HCT116 (cell line): Measurements from ENCODE around the gene RSPH6A. TPM values are rescaled to one million over a fixed set of nuclear protein-coding genes. Genes with fewer than 3 reads are reported as not detected.

Experiments
- ATAC-seq: fragments of 200-7000 bp; cut with Tn5 transposase; 2 replicates; pipeline ENCODE4 v1.9.1; 2020; ENCODE audit warnings: mild to moderate bottlenecking, moderate library complexity
- BruUV-seq: library from RNA; stranded (reverse); fragments of 400-500 nt; replicated peaks from 2 replicates; lab custom pipeline; 2021; lab: Mats Ljungman, UMichigan
- CTCF ChIA-PET: fragments of 300-600 bp; sonication (Branson Sonifier 250); formaldehyde crosslinking; loops from one replicate; lab custom pipeline; 2021; ENCODE audit warnings: antibody characterized with exemption; lab: Charles Lee
- POLR2A ChIA-PET: fragments of 300-600, 350-600 bp; sonication (Branson Sonifier 250); formaldehyde crosslinking; loops from one replicate; lab custom pipeline; 2021; ENCODE audit warnings: antibody characterized with exemption; lab: Charles Lee
- RAD21 ChIA-PET, 2 experiments: fragments of 300-600 bp; sonication (Branson Sonifier 250); formaldehyde crosslinking; loops; one replicate each; lab custom pipeline; 2023; ENCODE audit warnings: low total read pairs in 2 of 2; ENCODE audit not compliant: uncharacterized antibody in 2 of 2, unreplicated experiment in 2 of 2, low non-redundant PET in 1 of 2; lab: Charles Lee
- DNase-seq: peaks from one replicate; pipeline ENCODE4 v3.0.0-alpha.2; 2010; ENCODE audit warnings: low read depth, low spot score
- H2AFZ ChIP-seq: fragments of 200-600 bp; shearing (Covaris generic), sonication (generic); 2 replicates; pipeline ENCODE4 v1.6.1; 2017; ENCODE audit warnings: low read depth, mixed run types, mixed read lengths, antibody characterized with exemption, low read length; ENCODE audit not compliant: poor library complexity, severe bottlenecking
- H3K27ac ChIP-seq: 2 replicates; pipeline ENCODE4 v1.5.1; 2012; ENCODE audit warnings: low read depth, low read length
- H3K27me3 ChIP-seq: fragments of 200-600 bp; sonication (generic); 2 replicates; pipeline ENCODE4 v1.6.1; 2016; ENCODE audit warnings: mixed run types, low read length, mixed read lengths; ENCODE audit not compliant: insufficient read depth
- H3K36me3 ChIP-seq, 2 experiments: fragments of 200-500 bp in 1 of 2; fragments of 200-600 bp in 1 of 2; sonication (Bioruptor generic) in 1 of 2; sonication (generic) in 1 of 2; 2 replicates each; pipeline versions ENCODE4 v1.5.1 to v1.6.1; 2014 to 2016; ENCODE audit warnings: low read length in 2 of 2, inconsistent platforms in 1 of 2, mixed read lengths in 1 of 2, mixed run types in 1 of 2; ENCODE audit not compliant: insufficient read depth in 2 of 2, control insufficient read depth in 1 of 2
- H3K4me1 ChIP-seq, 2 experiments: fragments of 200-600 bp in 1 of 2; sonication (generic) in 1 of 2; 2 replicates each; pipeline versions ENCODE4 v1.5.1 to v1.6.1; 2012 to 2017; ENCODE audit warnings: low read length in 2 of 2, inconsistent platforms in 1 of 2, mild to moderate bottlenecking in 1 of 2, mixed read lengths in 1 of 2, mixed run types in 1 of 2, moderate library complexity in 1 of 2; ENCODE audit not compliant: insufficient read depth in 2 of 2, control insufficient read depth in 1 of 2
- H3K4me2 ChIP-seq: fragments of 200-600 bp; sonication (generic); 2 replicates; pipeline ENCODE4 v1.6.1; 2017; ENCODE audit warnings: mixed run types, low read length, mixed read lengths
- H3K4me3 ChIP-seq, 2 experiments: fragments of 200-600 bp in 1 of 2; sonication (generic) in 1 of 2; replicated peaks in 1 of 2; 2 replicates each; pipeline ENCODE4 v1.5.1; 2011 to 2016; ENCODE audit warnings: low read length in 2 of 2, control low read depth in 1 of 2, low read depth in 1 of 2, mild to moderate bottlenecking in 1 of 2, mixed read lengths in 1 of 2, mixed run types in 1 of 2
- H3K79me2 ChIP-seq: fragments of 200-600 bp; sonication (generic); 2 replicates; pipeline ENCODE4 v1.6.1; 2017; ENCODE audit warnings: mild to moderate bottlenecking, mixed run types, low read length, moderate library complexity, mixed read lengths; ENCODE audit not compliant: insufficient read depth
- H3K9ac ChIP-seq: fragments of 200-600 bp; sonication (generic); 2 replicates; pipeline ENCODE4 v1.6.1; 2016; ENCODE audit warnings: low read length, mixed read lengths
- H3K9me2 ChIP-seq: fragments of 200-600 bp; sonication (generic), shearing (Covaris generic); 2 replicates; pipeline ENCODE4 v1.6.1; 2017; ENCODE audit warnings: mixed run types, mild to moderate bottlenecking, moderate library complexity; ENCODE audit not compliant: insufficient read depth
- H3K9me3 ChIP-seq, 2 experiments: fragments of 200-500 bp in 1 of 2; fragments of 200-600 bp in 1 of 2; sonication (Bioruptor generic) in 1 of 2; sonication (generic) in 1 of 2; 2 replicates each; pipeline ENCODE4 v1.6.1; 2014 to 2017; ENCODE audit warnings: low read length in 2 of 2, mixed read lengths in 2 of 2, inconsistent platforms in 1 of 2, low read depth in 1 of 2, mild to moderate bottlenecking in 1 of 2, mixed run types in 1 of 2, moderate library complexity in 1 of 2; ENCODE audit not compliant: control insufficient read depth in 1 of 2, insufficient read depth in 1 of 2
- H4K20me1 ChIP-seq: fragments of 200-600 bp; sonication (generic), shearing (Covaris generic); 2 replicates; pipeline ENCODE4 v1.6.1; 2017; ENCODE audit warnings: mixed run types, mild to moderate bottlenecking, moderate library complexity; ENCODE audit not compliant: insufficient read depth
- CBX3 ChIP-seq: IDR thresholded peaks from 2 replicates; pipeline ENCODE4 v1.6.1; 2012; ENCODE audit warnings: low read depth
- EGR1 ChIP-seq: IDR thresholded peaks from 2 replicates; pipeline ENCODE4 v1.6.1; 2012; ENCODE audit warnings: low read depth
- EZH2 ChIP-seq: fragments of 200-600 bp; sonication (generic); IDR thresholded peaks from 2 replicates; pipeline ENCODE4 v1.6.1; 2017; ENCODE audit warnings: antibody characterized with exemption, mixed run types
- EZH2phosphoT487 ChIP-seq: fragments of 200-600 bp; IDR thresholded peaks from 2 replicates; pipeline ENCODE4 v1.6.1; 2018; ENCODE audit warnings: antibody characterized with exemption, borderline replicate concordance
- FOSL1 ChIP-seq: IDR thresholded peaks from 2 replicates; pipeline ENCODE4 v1.6.1; 2012; ENCODE audit warnings: low read depth
- JUND ChIP-seq: IDR thresholded peaks from 2 replicates; pipeline ENCODE4 v1.6.1; 2012
- MAX ChIP-seq: IDR thresholded peaks from 2 replicates; pipeline ENCODE4 v1.6.1; 2012
- POLR2A ChIP-seq: IDR thresholded peaks from 2 replicates; pipeline ENCODE4 v1.7.0; 2011; ENCODE audit warnings: borderline replicate concordance; ENCODE audit not compliant: insufficient read depth, insufficient read length; ENCODE audit errors: extremely low read depth
- POLR2AphosphoS5 ChIP-seq: IDR thresholded peaks from 2 replicates; pipeline ENCODE4 v1.6.1; 2011; ENCODE audit warnings: mild to moderate bottlenecking, low read depth, low read length, moderate library complexity
- RAD21 ChIP-seq: IDR thresholded peaks from 2 replicates; pipeline ENCODE4 v1.6.1; 2012; ENCODE audit warnings: low read depth, mild to moderate bottlenecking
- SIN3A ChIP-seq: IDR thresholded peaks from 2 replicates; pipeline ENCODE4 v1.6.1; 2012; ENCODE audit warnings: low read depth
- SP1 ChIP-seq: IDR thresholded peaks from 2 replicates; pipeline ENCODE4 v1.6.1; 2012; ENCODE audit warnings: low read depth
- SRF ChIP-seq: IDR thresholded peaks from 2 replicates; pipeline ENCODE4 v1.6.1; 2012; ENCODE audit warnings: low read depth
- TCF7L2 ChIP-seq: IDR thresholded peaks from 2 replicates; pipeline ENCODE4 v1.7.0; 2011; ENCODE audit warnings: borderline replicate concordance, inconsistent platforms; ENCODE audit not compliant: insufficient read depth, insufficient read length; ENCODE audit errors: extremely low read depth
- YY1 ChIP-seq: IDR thresholded peaks from 2 replicates; pipeline ENCODE4 v1.6.1; 2011; ENCODE audit warnings: low read length, low read depth, moderate library complexity, mild to moderate bottlenecking; ENCODE audit not compliant: insufficient replicate concordance; ENCODE audit errors: extremely low read depth
- ZBTB33 ChIP-seq: IDR thresholded peaks from 2 replicates; pipeline ENCODE4 v1.6.1; 2011; ENCODE audit warnings: mild to moderate bottlenecking, low read length, moderate library complexity; ENCODE audit not compliant: insufficient replicate concordance; ENCODE audit errors: extremely low read depth
- ZFX ChIP-seq: fragments of 450-650 bp; IDR thresholded peaks from 2 replicates; pipeline ENCODE4 v1.6.1; 2017
- intact Hi-C: fragments of 100-400 bp; cut with micrococcal nuclease; formaldehyde crosslinking; loops from 2 replicates; pipeline ENCODE4 v1.10.0; 2022
- total RNA-seq: library from RNA; stranded (reverse); gene quantifications from one replicate; pipeline ENCODE4 v1.2.1, GENCODE V29; 2021; ENCODE audit not compliant: unreplicated experiment

The RSPH6A gene
- total RNA-seq, 1 experiment from 2014 or later, result 0.57 TPM

GRCh38 chr19:45746866-45747265 is 68.2 kb downstream of the RSPH6A start:
- Histone ChIP-seq H3K9ac (no peak overlapping the region), H2AFZ (no peak overlapping the region), H3K9me2 (no peaks in the 10 kb centered on the region), H3K4me2 (no peak overlapping the region), H3K4me1 (no peaks in the 10 kb centered on the region), H3K9me3 (no peaks in the 10 kb centered on the region), H3K27me3 (no peaks in the 10 kb centered on the region), H3K27ac (no peak overlapping the region), H3K4me3 (no peak overlapping the region), H4K20me1 (no peaks in the 10 kb centered on the region), H3K36me3 (no peaks in the 10 kb centered on the region), H3K79me2 (no peaks in the 10 kb centered on the region)
- intact Hi-C loops, result no loop called here
- ATAC-seq, result no peak
- BruUV-seq, result no TSS peak
- TF ChIP-seq YY1 (no peak), TCF7L2 (no peak), ZBTB33 (no peak), SP1 (no peak), POLR2A (no peak), SRF (no peak), ZFX (no peak), EGR1 (no peak), SIN3A (no peak), JUND (no peak), EZH2 (no peak), CBX3 (no peak), RAD21 (no peak), MAX (no peak), EZH2phosphoT487 (no peak), POLR2AphosphoS5 (no peak), FOSL1 (no peak)
- POLR2A ChIA-PET, result no interaction called here
- CTCF ChIA-PET, result no interaction called here
- RAD21 ChIA-PET, result no interaction called here
- DNase-seq, result no peak

Other genes with a start within 250 kb of the RSPH6A start
- 11.1 TPM for gene OPA3, start 230.5 kb downstream of the RSPH6A start, total RNA-seq
- 0.10 TPM for gene GPR4, start 213.1 kb downstream of the RSPH6A start, total RNA-seq
- 131 TPM for gene EML2, start 175.9 kb downstream of the RSPH6A start, total RNA-seq
- 14.1 TPM for gene GIPR, start 147.1 kb downstream of the RSPH6A start, total RNA-seq
- 927 TPM for gene SNRPD2, start 123.4 kb downstream of the RSPH6A start, total RNA-seq
- gene QPCTL, start 122.6 kb downstream of the RSPH6A start, total RNA-seq, result 19.5 TPM
- gene FBXO46, start 84.4 kb downstream of the RSPH6A start, total RNA-seq, result 31.7 TPM
- gene MEIOSIN, start 81.9 kb downstream of the RSPH6A start, total RNA-seq, result 2.1 TPM
- gene SIX5, start 46.1 kb downstream of the RSPH6A start, total RNA-seq, result 18.3 TPM
- gene DMPK, start 32.8 kb downstream of the RSPH6A start, total RNA-seq, result 52.5 TPM
- gene DMWD, start 22.5 kb downstream of the RSPH6A start, total RNA-seq, result 56.8 TPM
- 117 TPM for gene SYMPK, start 47.8 kb upstream of the RSPH6A start, total RNA-seq
- 5.8 TPM for gene FOXA3, start 49.0 kb upstream of the RSPH6A start, total RNA-seq
- 33.9 TPM for gene IRF2BP1, start 70.8 kb upstream of the RSPH6A start, total RNA-seq
- 10.8 TPM for gene MYPOP, start 87.3 kb upstream of the RSPH6A start, total RNA-seq
- gene NANOS2, start 99.5 kb upstream of the RSPH6A start, total RNA-seq, result not detected
- gene NOVA2, start 158.6 kb upstream of the RSPH6A start, total RNA-seq, result 2.5 TPM
- gene CCDC61, start 180.2 kb upstream of the RSPH6A start, total RNA-seq, result 12.2 TPM
- not detected for gene PGLYRP1, start 207.7 kb upstream of the RSPH6A start, total RNA-seq
- not detected for gene IGFL4, start 225.7 kb upstream of the RSPH6A start, total RNA-seq